DMS153 (cell line): ENCODE measurements around the gene GRAP.

Source experiments
- DNase-seq: peaks from one replicate; lab custom pipeline; 2025; lab: John Stamatoyannopoulos, UW

The GRAP gene

DNA sequence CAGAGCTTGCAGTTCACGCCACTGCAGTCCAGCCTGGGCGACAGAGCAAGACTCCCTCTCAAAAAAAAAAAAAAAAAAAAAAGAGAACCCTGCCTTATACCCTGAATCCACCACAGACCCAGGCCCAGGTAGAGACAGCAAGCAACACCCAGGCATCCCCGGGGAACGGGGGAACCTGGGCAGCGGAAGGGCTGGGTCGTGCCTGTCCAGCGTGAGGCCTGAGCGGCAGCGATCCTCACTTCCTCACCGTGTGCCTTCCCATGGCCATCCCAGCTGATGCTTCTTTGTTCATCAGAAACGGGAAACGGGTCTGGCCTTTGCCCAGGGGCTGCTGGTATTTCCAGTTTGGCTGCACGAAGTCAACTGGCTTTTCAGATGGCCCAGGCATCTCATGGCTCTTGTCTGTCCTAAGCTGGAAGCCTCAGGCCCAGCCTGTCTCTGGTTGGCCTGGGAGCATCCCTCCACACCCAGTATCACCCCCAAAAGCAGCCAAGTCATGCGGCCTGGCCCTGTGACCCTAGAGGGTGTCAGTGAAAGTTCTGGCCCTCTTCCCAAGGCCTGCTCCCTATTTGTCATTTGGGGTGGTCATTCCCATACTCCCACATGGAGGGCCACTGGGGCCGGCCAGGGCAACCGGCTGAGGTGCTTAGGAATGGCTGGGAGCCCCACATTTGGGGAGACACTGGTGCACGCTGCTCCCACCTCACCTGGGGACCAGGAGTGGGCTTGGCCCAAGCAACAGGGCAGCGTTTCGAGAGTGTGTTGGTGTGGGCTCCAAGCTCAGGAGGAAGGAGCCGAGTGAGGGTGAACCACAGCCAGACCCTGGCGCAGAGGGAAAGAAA is 62.3 kb downstream of the GRAP start:
- no peak for DNase-seq

DNA sequence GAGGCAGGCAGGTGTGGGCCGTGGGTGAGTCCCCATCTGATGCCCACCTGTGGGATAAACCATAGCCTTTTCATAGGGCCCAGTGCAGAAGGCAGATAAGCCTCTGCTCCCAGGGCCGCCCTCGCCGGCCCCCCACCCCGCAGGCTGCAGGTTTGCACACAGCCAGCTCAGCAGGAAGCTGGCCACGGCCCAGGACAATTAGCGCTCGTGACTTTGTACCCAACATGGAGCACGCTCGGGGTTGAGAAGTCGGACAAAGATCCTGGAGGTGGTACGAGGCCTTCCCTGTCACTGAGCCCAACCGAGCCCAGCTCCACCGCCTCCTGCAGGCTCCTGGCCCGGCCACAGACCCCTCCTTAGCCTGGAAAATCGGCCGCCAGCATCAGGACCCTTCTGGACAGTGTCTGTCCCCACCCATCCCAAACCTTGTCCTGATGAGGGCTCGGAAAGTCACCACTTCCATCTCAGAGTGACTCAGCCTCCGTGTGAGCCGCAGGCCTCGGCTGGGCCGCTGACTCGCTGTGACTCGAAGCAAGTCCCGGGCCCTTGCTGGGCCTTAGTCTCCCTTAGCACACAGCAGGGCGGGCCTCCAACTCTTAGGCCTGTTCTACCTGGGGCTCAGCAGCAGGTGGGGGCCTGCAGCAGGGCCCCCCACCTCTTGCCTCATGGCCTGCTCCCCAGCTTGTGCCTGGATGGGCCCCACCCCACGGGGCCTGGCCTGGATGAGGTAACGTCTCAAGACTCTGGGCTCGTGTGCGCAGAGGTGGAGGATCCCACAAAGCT is 64.9 kb downstream of the GRAP start:
- no peak for DNase-seq

DNA sequence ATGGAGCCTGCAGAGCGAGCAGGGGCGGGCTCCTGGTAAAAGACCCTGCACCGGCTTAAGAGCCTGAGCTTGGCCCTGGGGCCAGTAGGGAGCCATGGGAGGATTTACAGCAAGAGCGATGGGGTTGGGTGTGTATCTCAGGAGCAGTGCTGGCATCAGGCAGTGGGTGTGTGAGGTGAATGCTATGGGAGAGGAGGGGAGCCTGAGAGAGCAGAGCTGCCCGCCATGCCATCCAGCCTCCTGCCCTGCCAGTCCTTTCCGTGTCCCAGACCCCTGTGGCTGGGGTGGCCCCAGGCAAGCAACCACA is 65.5 kb downstream of the GRAP start:
- DNase-seq = no peak

DNA sequence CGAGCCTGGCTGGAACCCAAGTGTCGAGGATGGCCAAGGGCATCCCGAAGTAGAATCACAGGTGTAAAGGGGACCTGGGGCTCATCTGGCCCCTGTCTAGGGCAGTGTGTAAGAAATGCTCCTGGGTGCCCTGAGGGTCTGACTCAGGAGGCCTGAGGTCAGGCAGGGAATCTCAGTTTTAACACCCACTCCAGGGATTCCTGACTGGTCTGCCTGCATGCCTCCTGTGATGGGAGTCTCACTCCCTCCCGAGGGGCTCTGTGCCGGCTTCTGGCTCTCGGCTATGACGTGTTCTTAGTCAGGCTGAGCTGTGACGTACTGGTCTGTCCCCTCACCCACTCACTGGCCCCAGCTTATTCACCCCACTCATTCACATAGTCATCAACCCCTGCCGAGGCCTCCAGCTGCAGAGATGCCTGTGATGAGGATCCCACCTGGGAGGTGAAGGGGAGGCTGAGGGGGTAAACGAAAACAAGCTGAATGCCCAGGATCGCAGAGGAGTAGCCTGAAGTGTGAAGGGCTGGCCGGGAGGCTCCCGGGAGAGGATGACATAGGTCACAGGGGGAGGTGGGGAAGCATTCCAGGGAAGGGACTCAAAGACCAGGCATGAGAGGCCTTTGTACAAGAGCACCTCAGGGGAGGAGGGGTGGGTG is 65.9 kb downstream of the GRAP start:
- no peak for DNase-seq

DNA sequence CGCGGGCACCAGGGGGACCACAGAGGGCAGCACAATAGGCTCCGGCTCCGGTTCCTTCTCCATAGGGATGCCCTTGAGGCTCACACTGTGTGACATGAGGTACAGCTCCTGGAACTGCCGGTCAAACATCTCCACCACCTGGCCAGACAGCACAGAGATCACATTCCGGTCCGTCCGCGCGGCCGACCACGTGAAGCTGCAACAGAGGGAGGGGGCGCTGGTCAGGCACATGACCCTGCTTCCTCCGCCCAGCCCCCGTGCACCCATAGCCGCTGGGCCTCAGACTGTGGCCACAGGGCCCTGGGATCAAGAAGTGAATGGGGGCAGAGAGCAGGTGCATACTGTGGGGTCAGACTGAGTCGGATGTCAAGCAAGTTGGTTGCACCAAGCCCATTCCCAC is 68.1 kb downstream of the GRAP start:
- DNase-seq = no peak

DNA sequence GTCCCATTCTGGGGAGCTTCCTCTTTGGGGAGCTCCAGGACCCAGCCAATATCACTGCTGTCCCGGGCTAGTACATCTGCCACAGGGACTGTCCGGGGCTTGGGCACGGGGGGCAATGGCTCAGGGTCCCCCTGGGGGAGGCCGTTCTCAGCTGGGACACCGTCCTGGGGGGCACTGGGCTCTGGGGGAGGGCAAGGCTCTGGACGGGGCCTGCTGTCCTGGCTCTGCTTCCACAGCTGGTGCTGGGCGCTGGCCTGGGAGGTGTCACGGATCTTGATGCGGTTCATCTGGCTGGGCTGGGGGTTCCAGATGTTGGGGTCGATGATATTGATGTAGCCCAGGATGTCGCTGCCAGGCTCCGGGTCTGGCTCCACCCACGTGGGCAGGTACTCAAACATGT is 68.7 kb downstream of the GRAP start:
- DNase-seq = no peak

DNA sequence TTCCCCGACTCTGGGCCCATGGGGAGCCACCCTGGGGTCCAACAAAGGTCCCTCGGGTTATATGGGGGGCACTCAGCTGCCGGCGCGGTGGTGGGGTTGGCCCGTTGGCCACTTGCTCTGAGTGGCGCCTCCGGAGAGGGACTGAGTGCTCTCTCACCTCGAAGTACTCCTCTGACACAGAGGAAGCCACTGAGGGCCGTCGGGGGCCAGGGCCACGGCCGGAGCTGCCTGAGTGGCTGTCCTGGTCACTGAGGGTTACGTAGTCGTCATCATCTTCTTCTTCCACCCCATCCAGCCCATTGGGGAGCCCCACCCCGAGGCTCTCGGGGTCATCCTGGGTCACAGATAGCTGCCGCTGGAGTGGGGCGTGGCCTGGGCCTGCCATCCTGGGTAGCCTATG is 69.1 kb downstream of the GRAP start:
- DNase-seq = no peak

DNA sequence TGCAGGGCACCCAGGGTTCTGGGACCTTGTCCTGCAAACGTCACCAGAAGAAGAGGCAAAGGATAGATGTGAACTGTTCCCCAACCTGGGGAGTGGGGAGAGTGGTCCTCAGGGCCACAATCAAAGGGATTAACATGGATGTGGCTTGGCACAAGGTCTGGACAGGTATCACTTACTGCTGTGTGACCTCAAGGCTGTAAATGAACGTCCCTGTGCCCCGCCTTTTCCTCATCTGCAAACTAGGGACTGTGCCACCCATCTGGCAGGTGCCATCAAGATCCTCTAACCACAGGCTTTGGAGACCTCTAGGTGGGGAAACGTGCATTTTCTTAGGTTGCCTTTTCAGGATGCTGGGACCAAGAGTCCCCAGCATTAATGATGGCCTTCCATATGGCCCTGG is 69.7 kb downstream of the GRAP start:
- DNase-seq = no peak

DNA sequence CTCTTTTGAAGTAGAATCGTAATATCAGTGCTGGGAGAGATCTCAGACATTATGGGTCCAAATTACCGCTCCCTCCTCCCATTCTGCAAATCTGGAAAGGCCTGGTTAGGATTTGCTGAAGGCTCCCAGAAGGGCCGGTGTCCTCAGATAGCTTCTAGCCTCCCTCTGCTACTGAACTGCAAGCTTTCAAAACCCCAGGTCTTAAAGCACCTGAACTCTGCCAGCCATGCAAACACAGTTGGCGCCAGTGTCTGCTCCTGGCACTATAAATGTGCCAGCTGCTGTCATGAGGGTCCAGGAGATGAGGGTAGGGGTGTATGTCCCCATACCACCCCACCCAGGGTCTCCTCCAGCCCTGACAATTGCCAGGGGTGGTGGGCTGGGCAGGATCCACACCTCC is 70.6 kb downstream of the GRAP start:
- no peak for DNase-seq

DNA sequence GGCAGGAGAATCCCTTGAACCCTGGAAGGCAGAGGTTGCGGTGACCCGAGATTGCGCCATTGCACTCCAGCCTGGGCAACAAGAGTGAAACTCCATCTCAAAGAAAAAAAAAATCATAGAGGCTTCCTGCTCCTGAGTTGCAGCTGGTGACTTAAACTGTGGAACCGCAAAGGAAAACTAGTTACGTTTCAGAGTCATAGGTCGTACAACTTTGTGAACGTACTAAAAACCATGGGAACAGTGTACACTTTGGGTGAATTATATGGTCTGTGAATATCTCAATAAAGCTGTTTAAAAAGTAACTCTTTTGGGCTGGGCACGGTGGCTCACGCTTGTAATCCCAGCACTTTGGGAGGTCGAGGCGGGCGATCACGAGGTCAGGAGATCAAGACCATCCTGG is 71.2 kb downstream of the GRAP start:
- no peak for DNase-seq

DNA sequence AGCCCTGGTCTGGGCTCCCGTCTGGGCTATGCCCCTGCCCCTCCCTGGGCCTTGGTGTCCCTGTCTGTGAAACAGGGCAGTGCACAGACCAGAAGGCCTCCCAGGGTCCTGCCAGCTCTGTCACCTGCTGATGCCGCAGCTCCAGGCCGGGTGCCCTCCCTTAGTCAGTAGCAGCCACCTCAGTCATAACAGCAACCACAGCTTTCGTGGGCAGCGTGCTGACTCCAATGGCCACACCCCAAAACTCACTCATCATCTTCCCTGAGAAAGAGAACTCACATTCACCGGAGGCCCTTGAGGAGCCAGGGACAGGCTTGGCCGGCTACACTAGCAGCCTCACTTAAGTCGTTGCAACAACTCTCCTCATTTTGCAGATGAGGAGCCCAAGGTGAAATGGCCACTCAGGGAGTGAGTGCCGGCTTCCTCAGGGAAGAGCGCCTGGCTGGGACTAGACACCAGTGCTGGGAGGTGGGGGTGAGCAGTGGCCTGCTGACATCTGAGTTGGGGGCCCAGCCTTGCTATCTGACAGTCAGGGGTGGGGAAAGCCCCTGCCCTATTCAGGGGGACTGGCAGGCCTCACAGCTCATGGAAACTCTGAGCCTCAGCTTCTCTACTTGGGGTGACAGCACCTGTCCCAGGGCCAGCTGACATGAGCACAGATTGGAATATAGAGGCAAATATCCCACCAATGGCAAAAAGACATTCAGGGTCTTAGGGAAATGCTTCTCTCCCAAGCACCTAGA is 72.2 kb downstream of the GRAP start:
- no peak for DNase-seq

DNA sequence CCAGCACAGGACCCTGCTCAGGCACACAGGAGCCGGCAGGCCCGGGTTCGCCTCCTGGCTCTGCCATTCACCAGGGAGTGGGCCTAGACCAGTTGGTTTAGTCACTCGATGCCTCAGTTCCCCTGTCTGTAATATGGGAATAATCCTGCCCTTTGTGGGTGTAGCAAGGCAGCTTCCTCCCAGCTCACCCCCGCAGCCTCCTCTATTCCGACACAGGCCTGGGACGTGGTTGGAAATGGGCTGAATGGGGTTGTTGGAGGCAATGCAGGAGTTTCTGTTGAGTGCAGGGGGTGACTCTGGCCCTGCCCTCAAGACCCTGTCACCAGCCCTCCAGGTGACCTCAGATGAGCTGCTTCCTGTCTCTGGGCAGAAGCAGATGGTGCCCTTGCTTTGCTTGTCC is 75.0 kb downstream of the GRAP start:
- DNase-seq = no peak
